Skin epidermis (tissue), 12 donors: ENCODE measurements around the gene CDC42BPG.
A peak's percentile ranks its signal among the peaks of the same experiment; 100 is the strongest.

Source experiments
- H3K27ac ChIP-seq, 21 experiments: fragments of 200-600 bp; sonication (generic) in 11 of 21; one replicate each; pipeline ENCODE4 v1.5.0; 2020; ENCODE audit warnings: mild to moderate bottlenecking in 3 of 21, inconsistent platforms in 2 of 21, moderate library complexity in 2 of 21
- H3K4me3 ChIP-seq, 7 experiments: fragments of 200-600 bp; sonication (generic) in 2 of 7; one replicate each; pipeline ENCODE4 v1.5.0; 2020; ENCODE audit warnings: inconsistent platforms in 2 of 7, mild to moderate bottlenecking in 2 of 7, moderate library complexity in 1 of 7

Gene CDC42BPG

DNA sequence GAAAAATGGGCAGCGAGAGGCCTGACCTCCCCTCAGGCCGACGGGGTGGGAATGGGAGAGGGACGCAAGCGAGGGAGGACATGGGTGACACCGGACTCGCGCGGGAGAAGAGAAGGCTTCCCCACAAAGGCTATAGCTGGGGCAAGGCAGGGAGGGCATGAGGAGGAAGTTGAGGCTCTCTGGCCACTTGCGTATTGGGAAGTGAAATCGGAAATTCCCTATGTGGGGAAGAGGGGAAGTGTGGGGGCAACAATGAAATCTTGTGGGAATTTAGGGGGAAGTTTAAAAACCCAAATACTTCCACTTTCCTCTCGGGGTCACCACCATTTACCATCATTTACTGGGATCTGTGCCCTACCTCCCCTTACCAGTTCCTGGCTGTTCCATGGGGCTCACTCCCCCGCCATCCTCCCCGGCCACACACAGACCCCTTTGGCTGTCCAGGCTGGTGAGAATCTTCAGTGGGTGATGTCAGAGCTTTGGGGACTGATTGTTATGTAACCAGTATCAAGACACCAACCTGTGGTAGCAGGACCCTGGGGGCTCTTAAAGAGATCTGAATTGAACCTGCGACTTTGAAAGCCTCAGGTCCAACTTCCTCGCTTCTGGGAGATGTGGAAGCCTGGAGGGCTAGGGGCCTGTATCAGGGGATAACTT is 34.9 kb upstream of the CDC42BPG start:
- H3K4me3 ChIP-seq, result peak overlapping the region; percentile 52 to 98 (median 88)
- H3K27ac ChIP-seq, result peak overlapping the region; percentile 60 to 96 (median 90)

DNA sequence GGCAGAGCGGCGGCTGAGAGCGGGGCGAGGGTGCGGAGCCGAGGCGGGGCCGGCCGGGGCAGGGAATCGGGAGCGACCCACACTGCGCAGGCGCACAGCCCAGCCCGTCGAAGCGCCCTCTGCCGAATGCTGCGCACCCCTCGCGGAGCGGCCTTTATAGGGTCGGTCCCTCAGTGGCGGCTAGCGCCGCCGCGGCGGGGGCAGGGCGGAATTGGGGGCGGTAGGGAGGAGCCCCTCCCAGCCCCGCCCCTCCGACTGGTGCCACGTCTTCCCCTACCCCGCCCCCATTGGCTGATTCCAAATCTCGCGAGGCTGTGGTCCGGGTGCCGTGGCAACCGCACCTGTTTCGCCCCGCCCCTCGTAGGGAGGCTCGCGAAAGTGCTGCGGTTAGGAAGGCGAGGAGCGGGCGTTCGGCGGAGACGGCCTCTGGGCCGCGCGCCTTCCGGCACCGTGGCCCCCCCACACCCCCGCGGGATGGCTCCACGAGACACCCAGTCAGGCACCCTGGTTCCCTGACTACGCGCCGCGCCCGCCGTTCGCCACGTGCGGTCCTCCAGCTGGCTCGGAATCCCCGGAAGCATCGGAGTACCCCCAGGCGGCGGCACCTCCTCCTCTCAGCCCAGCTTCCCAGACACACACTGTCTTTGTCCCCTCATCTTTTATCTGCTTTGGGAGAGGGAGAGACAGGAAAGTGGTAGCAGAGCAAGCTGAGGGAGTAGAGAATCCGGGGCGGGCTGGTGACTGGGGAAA is 34.2 kb upstream of the CDC42BPG start, which contains the start of gene EHD1:
TSS of gene EHD1 (minus strand) at position 128 of the 750 bp plus-strand sequence. CDS start 157 bp downstream, outside the sequence.
- Histone ChIP-seq H3K4me3 (peak within 1 kb of the TSS; percentile 52 to 98 (median 88)), H3K27ac (peak within 1 kb of the TSS; percentile 60 to 96 (median 90))

DNA sequence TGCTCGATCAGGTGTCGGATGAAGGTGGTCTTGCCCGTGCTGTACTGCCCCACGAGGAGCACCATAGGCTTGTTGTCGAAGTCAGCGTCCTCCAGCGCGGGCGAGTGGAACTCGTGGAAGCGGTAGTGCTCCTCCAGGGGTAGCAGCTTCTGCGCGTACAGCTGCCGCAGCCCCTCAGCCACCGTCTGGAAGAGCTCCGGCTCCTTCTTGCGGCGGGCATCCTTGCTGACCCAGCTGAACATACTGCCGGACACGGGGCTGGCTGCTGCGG is 33.7 kb upstream of the CDC42BPG start:
- Histone ChIP-seq H3K27ac (peak overlapping the region; percentile 31 to 96 (median 88)), H3K4me3 (peak overlapping the region; percentile 52 to 98 (median 88))

DNA sequence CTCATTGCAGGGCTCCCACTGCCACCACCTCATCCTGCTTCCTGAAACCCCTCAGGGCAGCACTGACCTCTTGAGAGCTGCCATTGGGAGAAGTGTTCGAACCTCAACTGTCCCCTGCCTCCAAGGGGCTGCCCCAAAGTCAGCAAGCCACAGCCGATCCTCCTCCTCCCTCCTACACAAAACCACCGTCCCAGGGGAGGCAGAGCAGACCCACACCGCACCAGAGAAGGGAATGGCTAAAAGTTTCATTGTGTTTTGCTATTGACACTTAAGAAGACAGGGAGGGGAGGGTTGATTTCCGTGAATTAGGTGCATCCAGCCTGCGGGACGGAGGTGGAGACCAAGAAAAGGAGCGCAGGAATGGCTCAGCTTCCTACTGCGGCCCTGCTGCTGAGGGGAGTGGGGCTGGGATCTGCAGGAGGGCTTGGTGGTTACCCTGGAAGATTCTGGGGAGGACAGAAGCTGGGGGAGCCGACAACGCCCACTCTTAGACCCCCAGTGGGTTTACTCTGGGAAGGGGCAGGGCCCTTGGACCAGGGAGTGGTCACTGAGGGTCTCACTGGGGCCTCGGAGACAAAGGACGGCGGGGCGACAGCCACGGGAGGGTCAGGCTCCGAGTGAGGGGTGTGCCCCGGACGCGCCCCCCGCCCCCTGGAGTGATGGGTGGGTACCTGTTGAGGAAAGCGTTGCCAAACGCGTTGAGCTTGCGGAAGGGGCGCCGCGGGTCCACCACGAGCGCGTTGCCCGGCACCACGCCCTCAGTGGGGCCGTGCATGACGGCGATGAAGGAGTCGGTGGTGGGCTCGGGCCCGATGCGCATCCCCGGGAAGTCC is 33.2 kb upstream of the CDC42BPG start:
- Histone ChIP-seq H3K4me3 (peak overlapping the region; percentile 52 to 98 (median 88)), H3K27ac (peak overlapping the region; percentile 52 to 96 (median 88))

DNA sequence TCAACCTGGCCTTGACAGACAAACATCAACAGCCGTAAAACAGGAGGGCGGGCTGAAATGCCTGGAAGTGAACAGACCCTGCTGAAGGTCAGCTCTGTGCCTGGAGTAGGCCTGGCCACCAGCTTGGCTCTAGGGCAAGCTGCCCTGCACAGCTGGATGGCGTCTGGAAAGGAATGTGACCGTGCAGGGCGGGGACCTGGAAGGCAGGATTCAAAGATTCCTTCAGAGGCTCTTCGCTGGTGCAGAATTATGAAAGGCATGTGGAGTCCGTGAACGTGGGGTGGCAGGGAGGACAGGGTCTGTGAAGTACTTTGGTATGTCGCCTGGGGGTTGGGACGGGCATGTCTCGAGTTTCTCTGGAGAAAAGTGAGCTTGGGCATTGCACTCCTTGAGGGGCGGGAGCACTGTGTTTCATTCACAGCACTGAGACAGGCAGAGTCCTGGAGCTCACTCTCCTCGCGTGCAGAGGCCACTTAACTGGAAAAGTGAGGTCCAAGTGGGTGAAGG is 32.4 kb upstream of the CDC42BPG start:
- peak overlapping the region; percentile 52 to 96 (median 88) for H3K27ac ChIP-seq
- H3K4me3 ChIP-seq, result peak overlapping the region; percentile 52 to 98 (median 88)

DNA sequence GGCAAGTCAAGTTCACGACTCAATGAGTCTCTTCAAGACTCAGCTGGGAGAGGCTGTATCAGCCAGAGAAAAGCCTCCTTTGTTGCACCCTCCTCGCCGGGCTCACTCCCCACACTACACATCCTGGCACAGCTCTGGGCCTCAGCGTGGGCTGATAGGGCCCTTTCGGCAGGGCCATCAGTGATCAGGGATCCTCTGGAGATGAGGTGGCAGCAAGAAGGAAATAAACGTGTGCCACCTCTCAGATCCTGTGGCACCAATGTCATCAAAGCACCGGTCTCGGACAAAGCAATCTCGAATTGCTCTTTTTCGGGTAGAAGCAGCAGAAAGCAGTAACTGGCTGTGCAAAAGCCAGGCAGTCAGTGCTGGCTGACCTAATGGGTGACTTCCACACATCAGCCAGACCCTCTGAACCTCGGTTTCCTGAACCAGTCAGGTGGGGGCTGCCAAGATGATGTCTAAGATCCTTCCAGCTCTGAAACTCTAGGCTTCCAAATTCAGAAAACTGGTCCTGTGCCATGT is 31.8 kb upstream of the CDC42BPG start:
- H3K27ac ChIP-seq, result peak overlapping the region in 20 of 21 experiments; percentile 2 to 96 (median 89)
- H3K4me3 ChIP-seq, result peak overlapping the region; percentile 52 to 98 (median 88)

DNA sequence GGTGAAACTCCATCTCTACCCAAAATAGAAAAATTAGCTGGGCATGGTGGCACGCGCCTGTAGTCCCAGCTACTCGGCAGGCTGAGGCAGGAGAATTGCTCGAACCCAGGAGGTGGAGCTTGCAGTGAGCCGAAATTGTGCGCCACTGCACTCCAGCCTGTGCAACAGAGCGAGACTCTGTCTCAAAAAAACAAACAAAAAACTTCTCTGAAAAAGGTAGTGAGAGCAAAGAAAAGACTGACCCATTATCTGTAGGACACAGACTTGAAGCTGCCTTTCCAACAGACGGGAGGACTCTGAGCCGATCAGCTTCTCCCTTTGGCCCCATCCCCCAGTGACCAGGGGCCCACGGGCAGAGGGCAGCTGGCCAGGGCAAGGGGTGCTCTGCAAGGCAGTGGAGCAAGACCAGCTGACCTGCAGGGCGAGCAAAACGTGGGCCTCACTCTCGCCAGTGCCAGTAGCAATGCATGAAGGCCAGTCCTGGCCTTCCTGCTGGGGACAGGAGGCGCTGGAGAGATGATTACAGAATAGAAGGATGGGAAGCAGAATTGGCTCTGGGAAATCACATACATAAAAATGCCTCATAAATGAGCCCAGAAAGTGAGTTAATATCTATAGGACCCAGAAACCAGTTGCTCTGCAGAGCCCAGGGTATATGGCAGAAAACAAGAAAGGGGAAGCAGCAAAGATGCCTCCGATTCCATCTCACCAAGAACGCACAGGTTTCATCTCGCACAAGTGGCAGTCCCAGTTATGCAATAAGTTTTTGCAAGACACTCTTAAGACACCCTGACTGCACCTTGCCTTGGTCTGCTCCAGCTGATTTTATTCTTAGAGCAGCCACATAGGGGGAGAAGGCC is 31.1 kb upstream of the CDC42BPG start:
- Histone ChIP-seq H3K27ac (peak overlapping the region in 17 of 21 experiments; percentile 2 to 96 (median 90)), H3K4me3 (peak overlapping the region; percentile 52 to 98 (median 88))

DNA sequence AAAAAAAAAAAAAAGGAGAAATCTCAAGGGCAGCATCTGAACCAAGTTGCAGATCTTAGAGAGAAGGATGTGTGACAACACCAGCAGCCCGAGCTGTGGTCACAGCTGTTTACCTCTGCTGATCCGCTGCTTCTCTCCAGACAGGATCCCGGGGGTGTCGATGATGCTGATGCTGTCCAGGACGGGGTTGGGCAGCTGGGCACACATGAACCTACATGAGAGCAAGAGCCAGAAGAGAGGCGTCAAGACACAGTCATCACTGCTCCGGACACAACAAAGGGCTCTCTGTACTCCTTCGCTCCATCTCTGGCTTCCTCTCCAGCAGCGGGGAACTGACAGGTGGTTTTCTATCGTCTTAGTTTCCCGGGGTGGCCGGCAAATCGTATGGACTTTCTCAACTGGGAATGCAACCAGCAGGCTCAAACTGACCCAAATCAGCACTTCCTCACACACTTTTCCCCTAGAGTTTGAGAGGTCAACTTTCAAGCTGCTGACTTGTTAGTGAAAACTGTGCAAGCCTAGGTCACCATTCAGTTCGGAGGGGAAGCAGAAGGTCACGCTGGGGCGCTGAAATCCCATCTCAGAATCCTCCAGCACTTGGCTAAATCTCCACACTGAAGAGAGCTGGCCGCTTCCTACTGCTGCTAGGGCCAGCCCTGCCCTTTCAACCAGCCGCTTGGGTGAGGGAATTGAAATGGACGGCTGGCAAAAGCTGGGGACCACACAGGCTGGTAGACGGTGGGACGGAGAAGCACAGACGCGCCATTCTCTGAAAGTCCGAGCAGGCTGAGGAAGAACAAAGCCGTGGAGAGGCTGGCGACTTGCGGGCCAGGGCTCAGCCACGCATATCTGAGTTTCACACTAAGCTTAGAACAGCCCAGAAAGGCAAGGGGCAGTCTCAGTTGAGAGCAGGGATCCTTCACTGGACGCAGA is 30.1 kb upstream of the CDC42BPG start:
- H3K27ac ChIP-seq, result peak overlapping the region in 11 of 21 experiments; percentile 21 to 93 (median 50)
- peak overlapping the region in 3 of 7 experiments; percentile 2 to 90 (median 88) for H3K4me3 ChIP-seq

DNA sequence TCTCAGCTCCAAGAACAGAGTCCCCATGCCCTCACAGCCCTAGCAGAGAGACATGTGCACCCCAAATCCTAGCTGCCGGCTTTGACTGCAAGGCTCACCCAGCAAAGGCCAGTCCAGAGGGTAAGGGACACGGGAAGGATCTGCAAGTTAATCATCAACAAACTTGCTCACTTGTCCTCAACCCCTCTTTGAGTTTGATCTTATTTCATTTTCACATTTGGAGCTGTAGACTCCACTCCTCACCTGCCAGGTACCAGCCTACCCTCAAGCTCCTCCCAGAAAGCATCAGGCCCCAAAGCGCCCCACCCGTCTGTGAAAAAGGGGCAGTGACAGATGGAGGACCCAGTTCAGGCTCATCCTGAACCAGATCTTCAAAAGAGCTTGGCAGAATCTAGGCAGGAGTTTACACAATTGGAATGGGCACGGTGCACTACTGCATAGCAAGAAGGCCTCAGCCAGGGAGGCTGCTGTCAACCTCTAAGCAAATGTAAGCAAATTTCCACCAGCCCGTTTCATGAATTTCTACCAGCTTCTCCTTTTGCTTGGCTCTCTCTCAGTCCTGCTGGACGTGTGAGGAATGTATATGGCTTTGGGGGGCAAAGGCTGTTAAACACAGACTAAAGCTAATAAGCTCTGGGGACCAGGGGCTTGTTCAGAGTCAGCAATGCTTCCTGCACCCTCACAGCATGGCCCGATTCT is 28.5 kb upstream of the CDC42BPG start:
- Histone ChIP-seq H3K4me3 (no peak overlapping the region), H3K27ac (peak overlapping the region in 3 of 21 experiments; percentile 19 to 85 (median 24))

DNA sequence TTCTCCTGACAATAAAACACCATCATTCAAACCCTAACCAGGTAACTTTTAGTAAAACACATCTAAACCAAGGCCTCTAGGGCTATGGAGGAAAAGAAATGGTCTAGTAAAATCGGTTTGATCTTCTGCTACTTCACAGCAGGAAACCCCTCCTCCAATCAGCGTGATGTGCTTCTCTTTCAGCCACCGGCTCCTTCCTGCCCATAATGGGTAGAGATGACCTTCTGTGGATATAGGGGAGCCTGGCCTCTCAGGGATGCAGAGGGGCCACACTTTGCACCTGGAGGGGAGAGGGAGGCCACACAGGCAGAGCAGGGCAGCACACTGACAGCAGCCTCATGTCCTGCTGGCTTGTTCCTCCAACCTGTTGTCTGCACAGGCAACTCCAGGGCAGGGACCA is 27.0 kb upstream of the CDC42BPG start:
- Histone ChIP-seq H3K4me3 (peak overlapping the region in 1 of 7 experiments; percentile 7), H3K27ac (peak overlapping the region in 13 of 21 experiments; percentile 34 to 86 (median 81))

DNA sequence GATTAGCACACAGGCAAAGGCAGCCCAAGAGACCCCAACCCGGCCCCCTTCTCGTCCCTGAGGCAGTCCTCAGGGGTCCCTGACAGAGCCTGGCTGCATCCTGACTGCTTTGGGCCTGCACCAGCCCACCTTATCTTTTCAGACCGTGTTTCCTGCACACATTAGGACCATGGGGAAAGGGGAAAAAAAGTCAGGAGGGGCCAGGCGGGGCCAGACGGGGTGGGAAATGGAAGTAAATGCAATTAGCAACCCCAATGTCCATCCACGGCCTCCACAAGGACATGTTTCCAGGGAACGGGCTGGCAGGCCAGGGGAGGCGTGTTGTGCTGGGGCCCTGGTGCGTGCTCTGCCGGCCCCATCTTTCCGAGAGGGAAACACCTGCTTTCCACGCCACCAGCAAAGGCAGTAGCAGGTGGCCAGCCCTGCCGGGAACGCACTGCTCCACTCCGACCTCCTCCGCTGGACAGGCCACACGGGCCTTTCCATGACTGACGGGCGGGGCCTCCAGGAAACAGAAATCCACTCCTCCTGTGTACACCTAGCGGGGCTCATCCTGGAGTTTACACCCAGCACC is 26.5 kb upstream of the CDC42BPG start:
- Histone ChIP-seq H3K27ac (peak overlapping the region in 19 of 21 experiments; percentile 34 to 88 (median 80)), H3K4me3 (peak overlapping the region in 1 of 7 experiments; percentile 3)

DNA sequence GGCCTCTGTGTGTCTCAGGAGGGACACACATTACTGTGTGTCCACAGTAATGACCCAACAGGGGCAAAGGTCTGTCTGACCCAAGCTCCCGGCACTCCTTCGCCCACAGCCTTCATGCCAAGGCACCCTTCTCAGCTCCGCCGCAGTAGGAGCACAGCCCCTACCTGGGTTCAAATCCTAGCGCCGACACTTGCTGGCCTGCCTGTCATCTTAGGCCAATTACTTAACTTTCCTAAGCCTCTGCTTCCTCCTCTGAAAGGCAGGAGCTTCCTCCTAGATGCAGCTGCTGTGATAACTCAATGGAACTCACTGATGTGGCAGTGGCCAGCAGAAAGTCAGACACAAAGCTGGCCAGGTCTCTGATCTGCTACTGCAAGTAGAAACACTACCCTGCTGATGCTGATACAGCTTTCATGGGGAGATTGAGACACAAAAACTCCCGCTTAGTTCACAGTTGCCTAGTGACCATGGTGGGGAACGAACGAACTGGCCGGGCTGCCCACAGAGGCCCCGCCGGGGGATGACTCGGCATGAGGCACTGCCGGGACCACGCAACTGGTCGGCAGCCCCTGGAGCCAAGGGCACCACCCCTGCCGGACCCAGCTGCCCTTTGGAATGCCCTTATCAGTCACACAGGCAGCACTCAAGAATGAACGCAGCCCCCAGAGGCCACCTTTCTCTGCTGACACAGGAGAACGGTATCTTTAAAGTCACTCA is 25.9 kb upstream of the CDC42BPG start:
- peak overlapping the region in 1 of 7 experiments; percentile 8 for H3K4me3 ChIP-seq
- peak overlapping the region in 19 of 21 experiments; percentile 34 to 88 (median 80) for H3K27ac ChIP-seq

DNA sequence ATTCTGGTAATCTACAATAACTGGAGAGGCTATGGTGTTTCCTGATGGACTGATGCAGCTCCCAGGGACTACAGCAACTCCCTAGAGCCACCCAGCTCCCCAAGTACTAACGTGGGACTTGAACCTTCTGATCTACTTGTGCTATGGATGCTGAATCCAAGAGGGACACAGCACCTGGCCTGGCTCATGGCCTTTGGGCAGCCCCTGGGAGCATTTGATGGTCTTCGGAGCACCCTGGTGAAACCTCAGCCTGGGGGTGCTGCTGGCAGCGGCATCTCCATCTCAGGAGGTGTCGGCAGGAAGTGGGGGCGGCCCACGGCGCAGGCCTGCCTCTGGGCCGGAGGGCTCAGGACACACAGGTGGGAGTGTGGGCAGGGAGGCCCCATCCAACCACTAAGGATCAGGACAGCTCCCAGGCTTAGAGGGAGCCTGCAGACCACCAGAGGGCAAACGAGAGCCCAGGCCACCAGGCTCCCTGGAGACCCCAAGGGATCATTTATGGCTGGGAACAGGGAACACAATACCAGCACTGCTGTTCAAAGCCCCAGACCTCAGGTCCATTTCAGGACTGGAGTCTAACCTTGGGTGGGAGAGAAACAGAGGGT is 25.2 kb upstream of the CDC42BPG start:
- H3K4me3 ChIP-seq, result peak overlapping the region in 1 of 7 experiments; percentile 8

DNA sequence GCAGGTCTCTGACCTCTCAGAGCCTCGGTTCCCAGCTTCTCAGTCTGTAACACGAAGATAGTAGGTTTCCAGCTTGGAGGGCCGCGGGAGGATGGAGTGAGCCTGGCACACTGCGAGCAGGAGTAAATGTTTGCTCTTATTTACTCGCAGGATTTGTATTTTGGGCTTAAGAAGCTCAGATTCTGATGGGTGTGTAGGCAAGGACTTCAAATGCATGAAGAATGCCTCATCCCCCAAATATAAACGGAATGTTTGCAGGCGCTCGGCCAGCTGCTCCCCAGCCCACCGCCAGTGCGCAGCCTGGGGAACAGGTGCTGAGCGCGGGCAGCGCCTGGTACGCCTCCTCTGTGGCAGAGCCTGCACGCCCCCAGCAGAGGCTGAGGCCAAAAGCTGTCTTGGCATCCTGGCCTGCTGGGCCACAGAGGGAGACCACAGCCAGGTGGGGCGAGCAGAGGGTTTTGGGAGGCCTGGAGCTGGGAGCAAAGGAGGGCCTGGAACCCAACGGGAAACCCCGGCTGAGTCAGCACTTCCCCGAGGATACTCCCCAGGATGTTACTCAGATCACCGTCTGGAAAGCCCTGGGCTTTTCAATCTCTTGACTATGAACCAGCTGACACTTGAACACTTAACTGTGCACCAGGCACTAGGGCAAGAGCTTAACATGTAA is 24.6 kb upstream of the CDC42BPG start:
- no peak overlapping the region for H3K4me3 ChIP-seq
- H3K27ac ChIP-seq, result peak overlapping the region in 20 of 21 experiments; percentile 34 to 88 (median 79)

More for the DNA sequence above, 25.2 kb upstream of the CDC42BPG start:
- H3K27ac ChIP-seq, result peak overlapping the region in 20 of 21 experiments; percentile 34 to 88 (median 79)
